Activated CD4-positive, alpha-beta T cell treated with anti-CD3 and anti-CD28 coated beads, Interleukin-10, Interleukin-2, amounts not matched to agents 100 ng/mL and 50 ng/mL, durations not matched to agents 16 hours and 8 hours (primary cell): Measurements from ENCODE around the gene SLC10A2.

ENCODE experiments used
- DNase-seq: peaks from one replicate; pipeline ENCODE4 v3.0.0-alpha.2; 2020

SLC10A2 gene

DNA sequence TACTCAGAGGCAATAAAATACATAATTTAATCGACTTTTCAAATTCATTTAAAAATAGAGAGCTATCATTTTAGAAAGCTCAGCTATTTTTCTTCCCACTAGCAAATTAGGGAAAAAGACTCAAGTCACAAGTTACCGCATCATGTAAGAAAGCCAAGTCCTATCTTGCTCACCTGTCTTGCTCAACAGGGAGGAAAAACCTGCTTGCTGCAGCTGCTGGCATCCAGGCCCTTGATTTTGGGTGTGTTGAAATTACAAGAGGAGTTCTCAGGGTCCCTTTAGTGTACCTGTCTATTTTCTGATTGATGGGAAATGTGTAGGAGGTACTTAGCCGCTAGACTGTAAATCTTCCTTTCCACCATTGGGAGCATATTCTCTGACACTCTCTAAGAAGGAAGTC lies 22.2 kb downstream of the SLC10A2 start:
- no peak for DNase-seq

DNA sequence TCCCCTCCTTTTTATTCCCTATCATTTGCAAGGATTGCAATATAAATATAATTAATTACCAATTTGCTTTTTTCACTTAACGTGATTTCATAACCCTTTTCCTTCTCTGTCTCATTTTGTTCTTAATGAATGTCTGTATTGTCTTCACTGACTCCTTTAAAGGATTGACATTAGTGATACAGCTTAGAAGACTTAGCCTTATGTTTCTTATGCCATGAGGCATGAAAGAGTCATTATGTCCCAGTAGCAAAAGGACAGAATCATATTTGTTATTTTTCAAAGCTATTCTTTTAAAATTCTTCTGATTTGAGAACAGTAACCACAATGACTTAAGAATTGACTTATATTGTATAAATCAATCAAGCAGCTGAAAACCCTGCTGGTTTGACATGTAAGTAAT lies 26.2 kb downstream of the SLC10A2 start:
- no peak for DNase-seq

DNA sequence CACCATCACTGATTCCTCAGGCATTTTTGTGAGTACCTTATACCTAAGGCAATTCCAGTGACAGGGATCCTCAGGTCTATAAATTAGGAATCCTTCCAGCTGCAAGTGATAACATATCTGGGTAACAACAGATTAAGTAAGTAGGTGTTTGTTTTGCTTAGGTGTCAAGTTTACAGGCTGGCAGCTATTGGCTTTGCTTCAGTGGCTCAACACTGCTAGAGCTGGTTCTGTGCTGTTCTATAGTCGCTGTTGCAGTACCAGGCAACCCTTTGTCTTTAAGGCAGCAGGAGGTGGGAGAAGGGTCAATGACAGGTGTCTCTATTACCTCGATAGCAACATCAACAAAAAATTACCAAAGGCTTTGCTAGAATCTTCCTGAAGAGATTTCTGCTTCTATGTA lies 27.0 kb downstream of the SLC10A2 start:
- no peak for DNase-seq

DNA sequence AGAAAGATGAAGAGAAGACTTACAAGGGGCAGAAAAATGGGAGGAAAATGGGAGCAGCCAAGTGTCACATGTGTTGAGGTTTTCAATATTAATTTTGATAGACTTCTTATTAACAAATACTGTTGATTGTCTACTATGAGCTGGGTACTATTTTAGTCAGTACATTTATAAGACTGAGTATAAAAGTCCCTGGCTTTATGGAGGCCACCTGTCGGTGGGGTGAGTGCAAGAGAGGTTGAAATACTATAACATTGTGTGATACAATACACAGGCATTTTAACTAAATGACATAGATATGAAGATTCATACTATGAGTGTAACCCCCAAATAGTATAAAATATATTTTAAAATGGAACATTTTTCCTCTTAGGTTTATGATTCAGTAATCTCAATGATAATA lies 29.9 kb downstream of the SLC10A2 start:
- DNase-seq: no peak

DNA sequence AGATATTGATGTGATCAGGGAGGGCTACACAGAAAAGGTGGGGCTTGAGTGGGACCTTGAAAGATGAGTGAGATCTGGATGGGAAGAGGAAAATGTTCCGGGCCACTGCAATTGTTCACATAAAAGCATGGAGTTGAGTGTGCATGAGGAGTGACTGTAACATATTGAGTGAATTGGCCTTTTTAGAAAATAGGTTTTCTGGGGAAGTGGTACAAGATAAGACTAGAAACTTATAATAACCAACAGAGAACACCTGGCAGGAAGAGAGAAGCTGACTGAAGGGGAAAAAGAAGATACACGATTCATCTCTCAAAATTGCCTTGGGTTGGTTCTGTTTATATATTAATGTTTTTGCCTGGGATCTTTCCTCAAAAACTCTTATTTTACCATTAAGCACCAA lies 32.2 kb downstream of the SLC10A2 start:
- DNase-seq: no peak

DNA sequence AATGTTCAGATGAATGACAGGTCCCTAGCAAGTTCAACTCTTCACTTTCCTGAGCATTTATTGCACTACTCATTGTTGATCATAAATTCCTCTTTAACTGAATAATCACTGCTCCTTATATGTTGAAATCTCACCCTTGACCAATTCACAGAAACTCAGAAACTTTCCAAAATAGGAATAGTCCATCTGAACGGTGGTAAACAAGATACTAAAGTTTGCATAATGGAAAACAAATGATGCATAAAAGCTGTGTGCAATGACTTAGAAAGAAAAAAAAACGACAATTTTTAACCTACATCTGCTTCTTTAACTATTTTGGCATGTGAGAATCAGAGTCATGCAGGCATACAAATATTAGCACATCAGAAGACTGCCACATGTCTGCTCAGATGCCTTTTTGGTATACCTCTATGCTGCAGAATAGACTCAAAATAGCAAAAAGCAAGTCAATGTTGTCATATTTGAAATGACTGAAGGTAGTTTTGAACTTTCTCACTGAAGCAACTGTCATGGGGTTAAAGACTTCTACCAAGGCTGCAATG lies 34.8 kb downstream of the SLC10A2 start:
- no peak for DNase-seq

DNA sequence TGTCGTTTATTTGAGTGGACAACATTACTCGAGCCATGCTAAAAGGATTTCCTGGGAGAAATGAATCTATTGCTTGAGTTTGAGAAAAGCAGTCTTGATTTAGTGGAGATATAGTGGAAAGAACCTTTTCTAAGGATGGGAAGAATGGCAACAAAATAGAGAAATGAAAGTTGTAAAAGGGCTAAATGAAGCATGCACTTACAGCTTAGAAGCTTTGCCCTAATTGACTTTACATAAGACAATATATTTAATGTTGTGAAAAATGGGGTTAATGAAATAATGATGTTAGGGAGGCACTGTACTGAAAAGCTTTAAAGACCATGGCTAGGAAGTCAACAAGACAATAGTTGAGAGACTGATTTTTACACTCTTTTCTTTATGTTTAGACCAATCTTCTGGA lies 35.4 kb downstream of the SLC10A2 start:
- no peak for DNase-seq

DNA sequence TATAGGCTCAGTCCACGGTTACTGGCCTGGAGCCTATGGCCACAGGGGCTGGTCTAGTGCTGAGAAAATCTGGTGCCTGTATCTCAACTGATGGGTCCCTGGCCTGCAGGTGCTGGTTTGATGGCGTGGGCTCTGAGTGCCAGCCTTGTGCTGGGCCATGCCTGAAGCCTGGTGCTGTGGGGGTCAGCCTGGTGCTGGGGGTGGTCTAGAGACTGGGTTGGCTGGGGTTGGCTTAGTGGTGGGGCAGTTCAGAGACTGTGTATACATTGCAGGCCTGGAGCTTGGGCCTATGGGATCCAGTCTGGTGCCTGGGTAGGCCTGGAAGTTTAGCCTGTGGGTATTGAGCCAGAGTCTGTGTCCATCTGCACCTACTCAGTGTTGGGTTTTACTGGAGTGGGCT lies 36.4 kb downstream of the SLC10A2 start:
- no peak for DNase-seq

DNA sequence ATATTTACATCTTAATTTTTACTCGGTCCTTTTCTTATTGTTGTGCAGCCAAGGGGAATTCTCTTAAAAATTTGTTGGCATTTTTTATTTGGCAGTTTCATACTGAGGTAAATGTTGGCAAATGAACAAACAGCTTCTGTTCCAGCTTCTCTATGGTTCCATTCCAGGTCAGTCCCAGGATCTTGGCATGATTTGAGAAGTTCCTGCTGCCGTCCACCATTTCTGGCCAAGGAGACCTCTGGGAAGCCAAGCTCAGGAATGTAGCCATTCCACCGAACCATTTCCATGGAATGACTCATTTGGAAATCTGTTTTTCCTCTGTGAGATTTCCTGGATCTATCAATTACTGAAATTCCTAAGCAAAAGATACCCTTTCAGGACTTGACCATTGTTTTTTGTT lies 43.9 kb downstream of the SLC10A2 start:
- no peak for DNase-seq

DNA sequence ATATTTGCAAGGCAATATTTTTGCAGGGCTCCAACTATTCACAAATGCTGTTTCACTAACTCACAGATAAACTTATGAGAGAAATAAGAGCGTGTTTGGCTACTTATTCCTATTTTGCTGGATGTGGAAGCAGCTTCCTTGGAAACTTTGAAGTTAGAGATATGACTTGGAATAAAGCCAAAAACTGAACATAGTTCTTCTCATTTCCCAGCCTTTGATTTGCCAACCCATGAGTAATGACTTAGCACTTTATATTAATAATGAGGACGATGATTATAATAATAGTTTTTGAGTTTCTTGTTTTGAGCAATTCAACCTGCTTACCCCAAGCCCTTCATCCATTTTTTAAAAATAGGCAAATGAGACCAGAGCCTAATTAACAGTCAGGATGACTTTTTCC lies 47.7 kb downstream of the SLC10A2 start:
- DNase-seq: no peak

DNA sequence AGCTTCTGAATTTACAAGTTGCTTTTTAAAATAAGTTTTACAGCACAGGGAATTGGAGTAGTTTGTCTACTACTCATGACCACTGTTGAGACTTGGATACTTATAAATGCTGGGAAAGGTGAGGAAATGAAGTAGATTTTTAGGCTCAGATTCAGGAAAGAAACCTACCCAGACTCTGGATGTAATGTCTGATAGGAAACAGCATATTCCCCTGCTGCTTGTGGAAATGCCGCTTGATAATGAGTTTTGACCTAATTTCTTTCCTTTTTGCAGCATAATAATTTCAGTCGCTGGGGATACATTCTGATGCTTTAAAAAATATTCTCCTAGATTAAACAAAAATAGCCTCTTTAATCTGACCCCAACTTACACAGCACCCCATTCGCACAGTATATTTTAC lies 53.6 kb downstream of the SLC10A2 start:
- no peak for DNase-seq

DNA sequence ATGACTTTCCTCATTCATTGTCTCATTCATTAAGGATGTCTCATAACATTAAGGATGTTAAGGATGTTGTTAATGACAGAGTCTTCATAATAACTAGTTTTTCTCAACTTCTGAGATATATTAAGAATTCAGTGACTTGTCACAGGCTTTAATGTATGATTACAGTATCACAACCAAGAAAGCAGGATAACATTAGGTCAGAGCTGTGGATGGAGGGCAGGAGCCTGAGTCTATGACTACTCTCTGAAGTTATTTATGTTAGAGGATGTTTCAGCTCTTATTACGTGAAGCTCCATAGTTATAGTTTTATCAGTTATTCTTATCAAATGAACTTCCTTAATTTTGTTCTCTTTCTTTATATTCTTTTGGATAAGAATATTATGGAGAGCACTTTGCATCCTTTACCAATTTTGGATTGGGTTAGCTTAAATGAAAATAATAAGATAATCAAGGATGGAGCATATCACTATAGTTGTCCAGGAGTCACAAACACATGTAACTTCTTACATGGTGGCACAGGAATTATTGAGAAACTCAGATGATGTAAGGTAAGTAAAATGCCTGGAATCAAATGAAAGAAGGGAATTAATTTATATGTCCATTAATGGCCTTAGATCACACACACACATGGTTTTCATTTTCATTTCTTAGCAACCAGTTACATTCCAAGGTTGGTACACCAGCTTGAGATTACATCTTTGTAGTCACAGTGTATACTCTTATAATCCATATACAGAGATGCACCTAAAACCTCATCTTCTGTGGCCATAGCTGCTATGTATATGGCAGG lies 57.0 kb downstream of the SLC10A2 start:
- DNase-seq: no peak

DNA sequence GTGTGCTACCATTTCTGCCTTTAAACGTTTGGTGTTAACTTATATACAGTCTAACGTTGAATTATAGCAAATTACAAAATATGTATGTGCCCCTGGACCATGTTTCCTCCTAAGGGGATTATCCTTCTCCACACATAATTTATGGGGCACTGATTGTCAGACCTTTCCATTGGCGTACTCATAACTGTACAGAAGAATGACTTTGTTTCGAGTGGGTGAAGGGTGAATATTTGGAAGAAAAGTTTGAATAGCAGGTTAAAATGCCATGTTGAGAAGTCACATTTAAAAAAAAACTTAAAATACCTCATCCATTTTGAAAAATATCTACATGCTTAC lies 58.8 kb downstream of the SLC10A2 start:
- DNase-seq: no peak

DNA sequence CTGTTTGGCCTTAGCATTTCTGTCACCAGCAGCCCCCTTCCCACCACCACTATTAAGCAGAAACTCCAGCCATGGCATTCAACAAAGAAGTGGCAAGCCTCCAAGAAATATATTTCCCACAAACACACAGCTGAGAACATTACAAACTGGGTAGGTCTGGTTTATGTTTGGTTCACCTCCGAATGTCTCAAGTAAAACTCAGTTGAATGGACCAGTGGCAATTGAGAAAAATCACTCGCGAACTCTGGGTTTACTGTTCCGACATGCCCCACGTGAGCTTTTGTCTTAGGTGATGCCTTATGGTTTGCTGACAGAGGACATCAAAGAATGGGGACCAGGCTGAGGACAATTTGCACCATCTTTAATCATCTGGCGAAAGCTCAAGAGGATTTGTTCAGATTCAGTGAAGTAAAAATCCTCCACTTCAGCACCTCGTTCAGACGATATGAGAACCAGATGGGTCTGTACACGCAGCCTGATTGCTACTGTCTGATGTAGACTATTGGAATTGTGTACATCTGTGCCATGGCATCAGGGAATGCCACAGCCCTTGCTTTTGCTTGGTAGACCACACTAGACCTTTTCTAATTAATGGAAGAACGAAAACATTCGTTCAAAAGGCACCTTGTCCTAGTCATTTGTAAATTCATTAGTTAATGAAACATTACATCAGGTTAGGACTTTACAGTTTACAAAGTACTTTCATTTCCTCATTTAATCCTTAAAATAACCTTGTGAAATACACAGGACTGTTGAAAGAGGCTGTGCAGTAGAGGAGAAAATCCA lies 59.4 kb downstream of the SLC10A2 start:
- no peak for DNase-seq

DNA sequence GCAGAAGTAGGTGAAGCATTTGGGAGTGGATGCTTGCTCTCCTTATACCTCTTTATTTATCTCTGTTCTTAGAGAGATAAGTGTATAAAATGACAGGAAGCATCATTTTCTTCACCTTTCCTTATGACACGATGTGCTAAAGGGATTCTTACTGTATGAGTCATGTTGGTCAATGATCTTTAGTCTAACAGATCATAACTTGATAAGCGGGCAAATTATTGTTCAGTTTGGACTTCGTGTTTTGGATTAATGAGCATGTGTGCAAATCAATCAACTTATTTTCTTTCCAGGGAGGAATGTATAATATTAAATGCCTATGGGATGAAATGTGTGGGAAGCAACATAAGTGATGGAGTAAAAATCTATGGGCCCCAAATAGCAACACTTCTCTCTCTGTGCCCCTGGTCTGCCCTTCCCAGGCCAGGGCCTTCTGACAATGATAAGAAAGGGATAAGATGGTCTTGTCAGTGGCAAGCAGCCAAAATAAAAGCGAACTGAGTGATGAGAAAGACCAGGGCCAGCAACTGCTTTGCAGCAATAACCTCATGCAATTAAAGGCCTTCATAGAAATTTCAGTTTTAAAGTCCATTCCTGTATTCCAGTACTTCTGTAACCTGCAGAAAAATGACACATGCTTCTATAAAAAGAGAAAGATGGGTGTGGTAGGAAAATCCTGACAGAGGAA lies 61.4 kb downstream of the SLC10A2 start:
- no peak for DNase-seq

DNA sequence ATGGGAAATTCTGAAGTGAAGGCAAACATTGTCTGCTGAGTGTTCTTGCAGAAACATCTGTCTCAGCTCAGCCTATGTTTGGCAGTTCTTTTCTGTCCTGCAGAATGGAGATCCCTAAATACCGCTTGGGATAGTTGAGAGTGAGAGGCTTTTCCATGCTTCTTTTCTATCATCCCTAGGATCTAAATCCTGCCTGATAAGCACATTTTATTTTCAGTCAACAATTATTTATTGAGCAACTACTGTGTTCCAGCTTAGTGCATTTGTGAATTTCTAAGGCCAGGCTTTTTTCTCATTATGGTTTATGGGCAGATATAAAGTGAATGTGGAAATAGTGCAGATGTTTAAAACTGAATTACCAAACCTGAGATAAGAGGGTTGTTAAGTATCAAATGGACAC lies 62.6 kb downstream of the SLC10A2 start:
- DNase-seq: no peak

DNA sequence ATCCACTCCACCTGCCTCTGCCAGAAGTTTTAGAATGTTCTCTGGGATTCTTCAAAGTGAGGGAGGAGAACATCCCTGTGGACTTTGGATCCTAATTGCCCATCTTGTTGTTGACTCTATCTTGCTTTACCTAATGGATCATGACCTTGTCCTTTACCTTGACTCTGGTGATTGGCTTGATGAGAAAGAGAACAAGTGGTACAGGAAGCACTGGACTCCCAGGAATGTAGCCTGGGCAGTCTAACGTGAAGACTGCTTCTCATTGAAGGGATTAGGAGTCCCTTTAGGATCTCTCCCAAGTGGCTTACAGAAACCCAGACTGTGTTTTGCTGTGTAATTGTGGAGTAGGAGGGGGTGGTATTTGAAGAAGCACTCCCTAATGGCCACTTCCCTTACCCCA lies 63.9 kb downstream of the SLC10A2 start:
- no peak for DNase-seq

DNA sequence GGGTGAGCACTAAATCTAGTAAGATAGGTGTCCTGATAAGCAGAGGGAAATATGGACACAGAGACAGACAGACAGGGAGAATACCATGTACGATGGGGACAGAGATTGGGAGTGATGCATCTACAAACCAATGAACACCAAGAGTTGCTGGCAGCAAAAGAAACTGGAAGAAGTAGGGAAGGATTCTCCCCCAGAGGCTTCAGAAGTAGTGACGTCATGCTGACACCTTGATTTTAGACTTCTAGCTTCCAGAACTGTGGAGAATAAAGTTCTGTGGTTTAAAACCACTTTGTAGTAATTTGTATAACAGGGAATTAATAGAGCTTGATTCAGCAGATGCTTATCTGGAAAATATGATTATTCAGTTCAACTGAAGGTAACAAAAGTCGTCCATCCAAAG lies 66.1 kb downstream of the SLC10A2 start:
- no peak for DNase-seq

DNA sequence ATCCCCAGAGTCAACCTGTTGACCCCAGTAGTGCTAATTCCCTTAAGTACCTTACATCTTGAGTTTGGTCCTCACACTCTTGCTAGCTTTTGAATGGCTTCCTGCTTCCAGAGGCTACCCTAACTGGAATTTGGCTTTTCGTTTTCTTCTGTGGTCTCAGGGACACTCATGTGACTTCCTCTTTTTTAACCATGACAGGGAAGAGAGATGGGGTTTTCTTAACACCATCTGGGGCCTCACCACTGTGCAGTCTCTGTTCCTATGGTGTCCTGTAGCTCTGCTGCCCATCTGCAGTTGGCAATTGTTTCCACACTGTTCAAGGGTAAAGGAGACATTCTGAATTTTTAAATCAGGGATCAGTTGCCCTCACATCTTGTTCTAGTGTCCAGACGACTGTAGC lies 66.7 kb downstream of the SLC10A2 start:
- DNase-seq: no peak
